ENCODE data around the gene RPGRIP1L. TPM values are rescaled to one million over a fixed set of nuclear protein-coding genes. Genes with fewer than 3 reads are reported as not detected.

RPGRIP1L gene
- total RNA-seq, 1 donor from 2014 or later = 15.3 TPM

DNA sequence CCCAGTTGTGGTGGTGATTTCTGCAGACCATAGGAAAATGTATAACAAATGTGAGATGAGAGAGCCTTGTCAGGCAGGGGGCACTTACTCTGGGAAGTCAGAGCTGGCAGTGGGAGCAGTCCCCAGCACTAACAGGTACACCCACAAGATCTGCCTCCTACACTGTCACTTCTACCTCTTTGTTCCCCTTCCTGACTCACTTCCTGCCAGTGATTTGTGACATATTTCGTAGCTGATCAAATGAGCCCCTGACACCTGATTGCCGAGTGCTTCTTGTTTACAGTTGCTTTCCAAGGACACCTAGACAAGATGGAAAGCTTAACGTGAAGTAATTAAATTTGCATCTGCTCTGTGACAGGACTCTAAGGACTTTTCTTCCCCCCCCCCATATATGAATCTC is 40.8 kb upstream of the RPGRIP1L start:
- Histone ChIP-seq H3K4me3 (ENCODE audit: low read depth, low read length) (no peak overlapping the region), H3K27me3 (ENCODE audit: control insufficient read depth, insufficient read depth, low read length) (no peaks in the 10 kb centered on the region), H3K36me3 (ENCODE audit: control insufficient read depth, insufficient read depth, low read length) (no peaks in the 10 kb centered on the region)
- DNase-seq (ENCODE audit: low read depth) = no peak
- TF ChIP-seq, protein P1, sequence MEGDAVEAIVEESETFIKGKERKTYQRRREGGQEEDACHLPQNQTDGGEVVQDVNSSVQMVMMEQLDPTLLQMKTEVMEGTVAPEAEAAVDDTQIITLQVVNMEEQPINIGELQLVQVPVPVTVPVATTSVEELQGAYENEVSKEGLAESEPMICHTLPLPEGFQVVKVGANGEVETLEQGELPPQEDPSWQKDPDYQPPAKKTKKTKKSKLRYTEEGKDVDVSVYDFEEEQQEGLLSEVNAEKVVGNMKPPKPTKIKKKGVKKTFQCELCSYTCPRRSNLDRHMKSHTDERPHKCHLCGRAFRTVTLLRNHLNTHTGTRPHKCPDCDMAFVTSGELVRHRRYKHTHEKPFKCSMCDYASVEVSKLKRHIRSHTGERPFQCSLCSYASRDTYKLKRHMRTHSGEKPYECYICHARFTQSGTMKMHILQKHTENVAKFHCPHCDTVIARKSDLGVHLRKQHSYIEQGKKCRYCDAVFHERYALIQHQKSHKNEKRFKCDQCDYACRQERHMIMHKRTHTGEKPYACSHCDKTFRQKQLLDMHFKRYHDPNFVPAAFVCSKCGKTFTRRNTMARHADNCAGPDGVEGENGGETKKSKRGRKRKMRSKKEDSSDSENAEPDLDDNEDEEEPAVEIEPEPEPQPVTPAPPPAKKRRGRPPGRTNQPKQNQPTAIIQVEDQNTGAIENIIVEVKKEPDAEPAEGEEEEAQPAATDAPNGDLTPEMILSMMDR (IDR thresholded peaks at IDR 0.05; ENCODE audit: insufficient read depth, low read length, poor library complexity, severe bottlenecking) = no peak

DNA sequence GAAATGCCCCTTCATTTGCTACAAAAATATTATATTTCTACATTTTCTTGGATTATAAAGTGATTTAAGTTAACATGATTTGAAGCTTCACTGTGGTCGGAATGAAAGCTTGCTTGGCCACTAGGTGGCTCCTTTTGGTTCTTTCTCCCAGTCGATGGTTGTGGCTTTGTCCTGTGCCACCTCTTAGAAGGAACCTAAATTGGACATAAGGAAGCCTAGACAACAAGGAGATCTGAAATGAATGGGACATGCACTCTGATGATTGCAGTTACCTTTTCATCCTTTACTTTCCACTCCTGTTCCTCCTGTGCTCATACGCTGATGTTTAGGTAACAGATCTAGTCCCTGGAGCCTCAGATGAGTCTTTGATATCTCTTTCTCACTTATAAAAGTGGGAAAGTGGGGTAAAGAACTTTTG is 39.5 kb upstream of the RPGRIP1L start:
- Histone ChIP-seq H3K27me3 (ENCODE audit: control insufficient read depth, insufficient read depth, low read length) (no peaks in the 10 kb centered on the region), H3K4me3 (ENCODE audit: low read depth, low read length) (no peak overlapping the region), H3K36me3 (ENCODE audit: control insufficient read depth, insufficient read depth, low read length) (no peaks in the 10 kb centered on the region)
- TF ChIP-seq, protein P1 (IDR thresholded peaks at IDR 0.05; ENCODE audit: insufficient read depth, low read length, poor library complexity, severe bottlenecking) = peak; percentile 68
- no peak for DNase-seq (ENCODE audit: low read depth)

DNA sequence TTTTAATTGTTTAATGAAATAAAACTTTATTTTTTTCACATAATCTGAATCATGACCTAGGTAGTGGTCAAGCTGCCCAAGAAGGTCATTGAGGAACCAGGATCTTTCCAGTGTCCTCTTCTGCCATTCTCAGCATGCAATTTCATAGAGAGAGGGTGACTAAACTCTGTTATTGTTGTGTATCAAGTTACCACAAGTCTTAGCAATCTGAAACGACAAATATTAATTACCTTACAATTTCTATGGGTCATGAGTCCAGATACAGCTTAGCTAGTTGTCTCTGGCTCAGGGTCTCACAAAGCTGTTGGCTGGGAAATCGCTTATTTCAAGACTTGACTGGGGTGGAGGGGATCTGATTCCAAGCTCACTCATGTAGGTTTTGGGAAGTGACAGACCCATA is 37.9 kb upstream of the RPGRIP1L start:
- Histone ChIP-seq H3K27me3 (ENCODE audit: control insufficient read depth, insufficient read depth, low read length) (no peaks in the 10 kb centered on the region), H3K4me3 (ENCODE audit: low read depth, low read length) (no peak overlapping the region), H3K36me3 (ENCODE audit: control insufficient read depth, insufficient read depth, low read length) (no peaks in the 10 kb centered on the region)
- TF ChIP-seq, protein P1 (IDR thresholded peaks at IDR 0.05; ENCODE audit: insufficient read depth, low read length, poor library complexity, severe bottlenecking) = no peak
- DNase-seq (ENCODE audit: low read depth) = no peak

DNA sequence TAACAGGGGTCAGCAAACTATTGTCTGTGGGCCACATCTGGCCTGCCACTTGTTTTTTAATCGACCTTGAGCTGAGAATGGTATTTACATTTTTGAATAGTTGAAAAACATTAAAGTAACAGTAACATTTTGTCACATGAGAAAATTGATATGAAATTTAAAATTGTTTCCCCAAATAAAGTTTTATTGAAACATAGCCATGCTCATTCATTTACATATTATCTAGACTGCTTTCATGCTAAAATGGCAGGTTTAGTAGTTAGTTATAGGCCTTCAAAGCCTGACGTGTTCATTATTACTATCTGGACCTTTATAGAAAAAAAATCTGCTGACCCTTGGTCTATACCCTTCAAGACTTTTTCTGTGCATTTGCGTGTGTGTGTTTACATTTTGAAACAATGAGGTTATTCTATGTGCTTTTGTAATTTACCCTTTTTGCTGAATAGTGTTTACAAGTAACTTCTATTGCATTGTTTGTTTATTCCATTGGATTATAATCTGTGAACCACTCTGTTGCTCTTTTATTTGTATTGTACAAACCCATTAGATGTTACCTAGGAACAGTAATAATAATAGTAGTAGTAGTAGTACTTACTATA is 37.4 kb upstream of the RPGRIP1L start:
- DNase-seq (ENCODE audit: low read depth) = no peak
- TF ChIP-seq, protein P1 (IDR thresholded peaks at IDR 0.05; ENCODE audit: insufficient read depth, low read length, poor library complexity, severe bottlenecking) = no peak
- no peak overlapping the region for H3K4me3 ChIP-seq (ENCODE audit: low read depth, low read length)
- no peaks in the 10 kb centered on the region for H3K36me3 ChIP-seq (ENCODE audit: control insufficient read depth, insufficient read depth, low read length)
- no peaks in the 10 kb centered on the region for H3K27me3 ChIP-seq (ENCODE audit: control insufficient read depth, insufficient read depth, low read length)

DNA sequence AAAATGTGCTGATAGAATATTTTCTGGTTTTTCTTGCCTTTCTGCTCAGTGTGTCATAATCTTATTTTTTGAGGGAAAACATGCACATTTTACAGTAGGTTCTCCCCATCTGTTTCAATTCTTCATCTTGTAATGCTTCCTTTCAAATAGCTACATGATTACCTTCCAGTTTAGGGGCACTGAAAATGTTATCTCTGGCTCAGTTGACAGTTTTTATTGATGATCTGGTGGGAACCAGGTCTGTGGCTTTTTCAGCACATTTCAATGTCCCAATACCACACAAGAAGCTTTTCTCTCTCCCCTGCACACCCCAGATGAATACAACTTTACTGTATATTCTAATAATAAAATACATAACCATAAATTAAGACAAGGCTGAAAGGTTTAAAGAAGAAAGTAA is 36.8 kb upstream of the RPGRIP1L start:
- Histone ChIP-seq H3K27me3 (ENCODE audit: control insufficient read depth, insufficient read depth, low read length) (no peaks in the 10 kb centered on the region), H3K36me3 (ENCODE audit: control insufficient read depth, insufficient read depth, low read length) (no peaks in the 10 kb centered on the region), H3K4me3 (ENCODE audit: low read depth, low read length) (no peak overlapping the region)
- TF ChIP-seq, protein P1 (IDR thresholded peaks at IDR 0.05; ENCODE audit: insufficient read depth, low read length, poor library complexity, severe bottlenecking) = no peak
- no peak for DNase-seq (ENCODE audit: low read depth)

DNA sequence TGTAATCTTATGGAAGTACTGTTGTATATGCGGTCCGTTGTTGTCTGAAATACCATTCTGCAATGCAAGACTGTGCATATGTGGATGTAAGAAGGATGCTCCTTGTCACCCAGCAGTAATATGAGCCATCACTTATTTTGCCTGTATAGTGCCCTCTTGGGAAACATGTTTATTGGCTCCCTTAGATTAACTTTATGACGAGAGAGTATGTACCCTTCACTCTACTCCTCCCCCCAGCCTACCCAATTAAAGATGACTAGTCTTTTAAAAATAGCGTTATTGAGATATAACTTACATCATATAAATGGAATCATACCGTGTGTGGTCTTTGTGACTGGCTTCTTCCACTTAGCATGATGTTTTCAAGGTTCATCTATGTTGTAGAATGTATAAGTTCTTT is 33.9 kb upstream of the RPGRIP1L start:
- H3K4me3 ChIP-seq (ENCODE audit: low read depth, low read length) = no peak overlapping the region
- TF ChIP-seq, protein P1 (IDR thresholded peaks at IDR 0.05; ENCODE audit: insufficient read depth, low read length, poor library complexity, severe bottlenecking) = no peak
- no peaks in the 10 kb centered on the region for H3K27me3 ChIP-seq (ENCODE audit: control insufficient read depth, insufficient read depth, low read length)
- no peak for DNase-seq (ENCODE audit: low read depth)
- H3K36me3 ChIP-seq (ENCODE audit: control insufficient read depth, insufficient read depth, low read length) = no peaks in the 10 kb centered on the region
